Stimulated activated CD4-positive, alpha-beta T cell treated with anti-CD3 and anti-CD28 coated beads, Interleukin-1b, Interleukin-23, amount 100 ng/mL, for 48 hours (primary cell): ENCODE results near the gene PRPF40B.
A peak's percentile ranks its signal among the peaks of the same experiment; 100 is the strongest.
"Not testable (repeated sequence)": the region's sequence is repeated elsewhere in the genome, so short reads cannot be mapped to it uniquely, and the experiment has no call there.

Experiments
- DNase-seq: peaks from one replicate; pipeline ENCODE4 v3.0.0-alpha.2; 2020

The PRPF40B gene

DNA sequence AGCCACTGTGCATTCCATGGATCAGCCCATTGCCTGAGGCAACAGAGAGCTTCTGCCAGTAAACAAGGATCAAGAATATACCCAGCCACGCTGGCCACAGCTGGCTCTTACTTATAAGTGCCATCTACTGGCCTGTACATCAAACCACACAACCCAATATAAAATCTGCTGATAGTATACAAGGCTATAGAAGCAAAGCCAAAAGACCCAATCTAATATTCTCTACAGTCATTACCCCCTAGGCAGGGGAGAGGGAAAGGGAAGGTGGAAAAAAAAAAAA is 13.5 kb upstream of the PRPF40B start:
- no peak for DNase-seq

DNA sequence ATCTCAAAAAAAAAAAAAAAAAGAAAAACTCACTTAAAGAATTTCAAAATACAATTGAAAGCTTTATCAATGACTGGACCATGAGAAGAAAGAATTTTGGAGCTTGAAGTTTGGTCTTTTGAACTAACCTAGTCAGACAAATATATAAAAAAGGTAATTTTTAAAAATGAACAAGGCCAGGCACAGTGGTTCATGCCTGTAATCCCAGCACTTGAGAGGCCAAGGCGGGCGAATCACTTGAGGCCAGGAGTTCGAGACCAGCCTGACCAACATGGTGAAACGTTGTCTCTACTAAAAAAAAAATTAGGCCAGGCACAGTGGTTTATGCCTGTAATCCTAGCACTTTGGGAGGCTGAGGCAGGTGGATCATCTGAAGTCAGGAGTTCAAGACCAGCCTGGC is 12.6 kb upstream of the PRPF40B start:
- not testable (repeated sequence) for DNase-seq

DNA sequence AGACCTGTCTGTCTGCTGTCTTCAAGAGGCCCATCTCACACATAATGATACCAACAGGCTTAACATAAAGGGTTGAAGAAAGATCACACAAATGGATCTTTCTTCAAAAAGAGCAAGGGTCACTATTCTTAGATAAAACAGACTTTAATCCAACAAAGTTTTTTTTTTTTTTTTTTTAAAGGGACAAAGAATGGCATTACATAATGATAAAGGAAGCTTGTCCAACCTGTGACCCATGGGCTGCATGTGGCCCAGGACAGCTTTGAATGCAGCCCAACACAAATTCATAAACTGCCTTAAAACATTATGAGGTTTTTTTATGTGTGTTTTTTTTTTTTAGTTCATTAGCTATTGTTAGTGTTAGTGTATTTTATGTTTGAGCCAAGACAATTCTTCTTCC is 11.2 kb upstream of the PRPF40B start:
- no peak for DNase-seq

DNA sequence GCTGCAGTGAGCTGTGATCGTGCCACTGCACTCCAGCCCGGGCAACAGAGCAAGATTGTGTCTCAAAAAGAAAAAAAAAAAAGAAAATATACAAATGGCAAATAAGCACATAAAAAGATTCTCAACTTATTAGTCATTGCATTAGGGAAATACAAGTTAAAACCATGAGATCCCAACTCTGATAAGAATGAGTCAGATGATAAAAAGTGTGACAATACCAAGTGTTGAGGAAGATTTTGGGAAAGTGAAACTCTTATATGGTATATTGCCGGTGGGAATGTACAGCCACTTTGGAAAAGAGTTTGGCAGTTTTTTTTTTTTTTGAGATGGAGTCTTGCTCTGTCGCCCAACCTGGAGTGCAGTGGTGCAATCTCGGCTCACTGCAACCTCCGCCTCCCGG is 7.6 kb upstream of the PRPF40B start:
- no peak for DNase-seq

DNA sequence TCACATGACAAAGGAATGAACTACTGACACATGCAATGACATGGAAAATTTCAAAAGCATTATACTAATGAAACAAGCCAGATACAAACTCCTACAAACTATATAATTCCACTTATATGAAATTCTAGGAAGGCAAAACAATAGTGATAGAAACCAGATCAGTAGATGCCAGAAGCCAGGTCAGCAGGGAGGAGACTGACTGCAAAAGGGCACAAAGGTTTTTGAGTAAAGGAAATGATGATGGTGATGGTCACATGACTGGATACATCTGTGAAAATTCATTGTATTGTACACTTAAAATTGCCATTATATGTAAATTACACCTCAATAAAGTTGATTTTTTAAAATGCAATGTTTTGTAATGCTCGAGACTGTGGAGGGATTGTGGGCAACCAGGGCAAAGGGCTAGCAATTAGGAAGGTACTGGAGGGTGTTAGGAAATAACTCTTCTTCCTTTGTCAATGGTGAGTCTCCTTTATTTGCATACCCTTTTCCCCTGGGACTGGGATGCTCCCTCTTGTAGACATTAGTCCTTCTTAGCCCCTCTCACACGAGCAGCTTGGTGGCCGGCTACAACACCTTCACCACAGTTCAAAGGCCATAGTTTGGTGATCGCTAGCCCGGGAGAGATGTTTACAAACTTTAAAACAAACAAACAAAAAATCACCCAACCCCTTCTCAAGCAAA is 6.7 kb upstream of the PRPF40B start:
- DNase-seq = no peak

DNA sequence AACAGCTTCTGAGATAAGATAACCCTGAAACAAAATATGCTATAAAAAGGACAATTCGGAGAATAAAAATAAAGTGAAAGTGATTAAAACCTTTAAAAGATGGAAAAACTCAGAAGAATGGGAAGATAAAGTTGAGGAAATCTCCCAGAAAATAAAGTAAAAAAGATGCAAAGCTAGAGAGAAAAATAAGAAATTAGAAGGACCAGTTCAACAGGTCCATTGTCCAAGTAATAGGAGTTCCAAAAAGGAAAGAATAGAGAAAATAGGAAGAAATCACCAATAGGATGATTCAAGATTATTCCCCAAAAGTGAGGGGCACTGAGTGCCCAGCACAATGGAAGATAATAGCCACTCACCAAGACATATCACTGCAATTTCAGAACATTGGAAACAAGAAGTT is 4.8 kb upstream of the PRPF40B start:
- no peak for DNase-seq

DNA sequence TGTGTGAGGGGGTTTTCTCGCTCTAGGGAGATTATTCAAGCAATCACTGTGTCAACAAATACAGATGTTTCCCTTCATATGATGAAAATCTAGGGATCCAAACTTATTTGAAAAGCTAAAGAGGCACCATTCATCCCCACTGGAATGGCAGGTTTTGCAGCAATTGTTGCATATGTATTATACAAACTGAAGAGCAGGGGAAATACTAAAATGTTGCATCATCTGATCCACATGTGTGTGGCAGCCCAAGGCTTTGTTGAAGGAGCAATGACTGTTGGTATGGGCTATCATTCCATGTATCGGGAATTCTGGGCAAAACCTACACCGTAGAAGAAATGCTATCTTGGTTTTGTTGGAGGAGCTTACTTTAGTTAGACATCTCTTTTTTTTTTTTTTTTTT is 4.1 kb upstream of the PRPF40B start:
- no peak for DNase-seq

DNA sequence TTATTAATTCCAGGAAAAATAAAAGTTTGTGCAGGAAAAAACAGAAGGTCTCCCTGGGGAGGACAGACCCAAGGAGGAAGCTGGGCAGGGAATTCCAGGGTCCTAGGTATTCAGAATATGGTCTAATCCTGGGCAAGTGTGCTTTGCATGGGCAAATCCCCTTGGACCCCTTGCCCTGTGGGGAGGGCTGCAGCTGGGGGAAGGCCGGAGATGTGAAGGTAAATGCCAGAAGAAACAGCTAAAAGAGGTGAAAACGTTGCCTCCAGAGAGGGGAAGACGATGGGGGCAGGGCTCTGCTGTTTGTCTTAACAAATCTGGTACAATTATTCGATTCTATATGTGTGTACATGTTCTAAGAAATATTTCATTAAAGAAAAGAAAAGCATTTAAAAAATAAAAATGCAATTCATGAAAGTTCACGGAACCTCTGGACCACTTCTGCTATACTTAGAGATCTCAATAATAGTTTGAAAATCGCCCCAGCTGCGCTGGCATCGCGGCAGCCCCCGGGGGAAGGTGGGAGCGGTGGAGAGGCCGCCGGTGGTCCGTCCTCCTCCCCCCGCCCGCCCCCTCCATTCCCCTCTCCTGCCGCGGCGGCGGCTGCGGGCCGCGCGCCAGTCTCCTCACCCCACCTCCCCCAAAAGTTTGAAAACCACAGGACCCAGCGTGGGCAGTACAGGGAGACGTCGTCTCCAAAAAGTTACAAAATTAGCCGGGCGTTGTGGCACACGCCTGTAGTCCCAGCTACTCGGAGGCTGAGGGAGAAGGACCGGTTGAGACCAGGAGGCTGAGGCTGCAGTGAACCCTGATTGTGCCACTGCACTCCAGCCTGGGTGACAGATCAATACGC is 1.5 kb upstream of the PRPF40B start:
- DNase-seq = no peak

DNA sequence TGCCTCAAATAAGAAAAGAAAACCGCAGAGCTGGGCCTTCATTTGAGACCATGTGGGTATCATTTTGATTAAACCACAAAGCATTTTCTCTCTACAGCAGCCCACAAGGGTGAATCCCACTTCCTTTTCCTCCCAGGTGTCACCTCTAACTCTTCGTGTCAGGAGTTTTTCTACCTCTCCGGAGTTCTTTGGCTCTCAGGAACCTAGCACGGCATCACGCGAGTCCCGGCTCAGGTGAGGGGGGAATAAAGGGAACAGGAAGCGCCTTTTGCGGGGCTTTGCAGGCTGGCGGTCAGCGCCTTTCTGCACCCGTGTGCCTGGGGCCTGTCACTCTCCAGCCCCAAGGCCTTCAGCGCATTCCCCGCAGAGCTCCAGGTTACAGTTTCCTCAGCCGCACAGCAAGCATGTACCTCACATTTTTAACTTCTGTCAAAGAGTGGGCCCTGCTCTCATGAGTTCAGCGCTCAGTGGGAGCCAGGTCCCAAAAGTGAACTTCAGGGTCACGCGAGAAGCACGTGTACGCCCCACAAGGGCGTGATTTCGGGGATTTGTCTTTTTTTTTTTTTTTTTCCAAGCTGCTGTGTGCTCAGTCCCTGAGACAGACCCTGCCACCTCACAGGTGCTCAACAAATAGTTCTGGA is 740 bp upstream of the PRPF40B start:
- DNase-seq = peak; percentile 60

DNA sequence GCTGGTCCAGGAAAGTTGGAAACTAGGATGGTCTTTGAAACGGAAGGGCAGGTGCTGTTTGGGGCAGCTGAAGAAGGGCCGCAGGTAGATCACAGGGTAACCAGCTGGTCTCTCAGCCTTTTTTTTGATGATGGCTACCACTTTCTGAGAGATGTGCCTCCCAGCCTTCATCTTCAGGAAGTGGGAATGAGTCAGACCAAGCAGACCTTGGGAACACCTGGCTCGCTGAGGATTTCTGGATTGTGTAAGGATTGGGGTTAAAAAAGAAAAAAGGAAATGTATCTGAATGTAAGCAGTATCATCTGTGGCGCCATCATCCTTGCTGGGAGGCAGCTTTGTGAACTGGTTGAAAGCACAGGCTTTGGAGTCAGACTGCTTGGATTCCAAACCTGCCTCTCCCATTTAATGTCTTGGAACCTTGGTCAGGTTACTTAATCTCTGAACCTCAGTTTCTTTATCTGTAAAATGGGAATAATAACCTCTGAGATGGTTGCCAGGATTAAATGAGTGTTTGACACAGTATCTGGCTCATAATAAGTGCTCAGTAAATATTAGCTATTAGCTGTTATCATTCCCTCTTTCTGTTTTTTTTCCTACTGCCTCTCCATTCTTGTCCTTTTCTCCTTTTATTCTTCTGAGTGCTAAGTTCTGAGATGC is 1.7 kb downstream of the PRPF40B start:
- DNase-seq = no peak

DNA sequence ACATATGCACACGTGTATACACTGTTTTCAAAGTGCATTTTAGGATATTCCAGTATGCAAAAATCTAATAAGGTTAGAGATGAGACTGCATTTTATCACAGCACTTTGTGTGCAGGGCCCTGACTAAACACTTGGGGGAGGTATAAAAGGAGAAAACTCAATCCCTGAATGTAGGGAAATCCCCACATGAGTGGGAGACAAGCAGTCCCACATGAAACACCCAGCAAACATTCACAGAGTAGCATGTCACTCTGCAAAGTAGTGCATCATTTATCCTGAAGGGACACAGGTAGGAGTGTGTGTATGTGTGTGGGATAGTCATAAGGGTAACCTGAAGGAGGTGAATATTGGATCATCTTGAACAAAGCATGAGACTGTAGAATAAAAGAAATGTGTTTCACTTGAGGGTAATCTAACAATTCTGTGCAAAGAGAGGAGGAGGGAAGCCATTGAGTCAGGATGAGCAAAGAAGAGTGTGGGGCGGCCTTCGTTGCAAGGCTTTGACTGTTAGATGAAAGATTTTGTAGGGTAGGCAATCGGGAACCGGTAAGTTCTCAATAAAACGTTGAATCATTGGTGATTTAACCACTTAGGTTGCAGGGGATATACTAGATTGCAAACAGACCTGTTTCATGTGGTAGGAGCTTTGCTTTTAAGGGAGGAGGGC is 2.9 kb downstream of the PRPF40B start:
- DNase-seq = peak; percentile 44

DNA sequence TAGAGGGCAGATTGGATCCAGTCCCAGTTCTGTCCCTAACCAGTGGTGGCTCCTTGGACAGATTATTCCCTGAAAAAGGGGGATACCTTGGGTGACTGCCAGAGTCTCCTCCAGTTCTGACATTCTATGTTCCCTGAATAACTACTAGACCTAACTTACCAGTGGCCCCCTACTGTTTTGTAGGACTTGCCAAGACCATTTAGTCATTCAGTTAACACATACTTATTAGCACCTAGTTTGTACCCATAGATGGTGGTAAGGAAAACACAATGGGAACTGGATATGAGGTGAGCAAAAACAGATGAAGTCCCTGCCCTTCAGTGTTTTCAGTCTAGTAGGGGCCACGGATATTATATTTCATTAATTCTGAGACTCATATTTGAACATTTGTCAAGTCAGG is 3.5 kb downstream of the PRPF40B start:
- DNase-seq = no peak

DNA sequence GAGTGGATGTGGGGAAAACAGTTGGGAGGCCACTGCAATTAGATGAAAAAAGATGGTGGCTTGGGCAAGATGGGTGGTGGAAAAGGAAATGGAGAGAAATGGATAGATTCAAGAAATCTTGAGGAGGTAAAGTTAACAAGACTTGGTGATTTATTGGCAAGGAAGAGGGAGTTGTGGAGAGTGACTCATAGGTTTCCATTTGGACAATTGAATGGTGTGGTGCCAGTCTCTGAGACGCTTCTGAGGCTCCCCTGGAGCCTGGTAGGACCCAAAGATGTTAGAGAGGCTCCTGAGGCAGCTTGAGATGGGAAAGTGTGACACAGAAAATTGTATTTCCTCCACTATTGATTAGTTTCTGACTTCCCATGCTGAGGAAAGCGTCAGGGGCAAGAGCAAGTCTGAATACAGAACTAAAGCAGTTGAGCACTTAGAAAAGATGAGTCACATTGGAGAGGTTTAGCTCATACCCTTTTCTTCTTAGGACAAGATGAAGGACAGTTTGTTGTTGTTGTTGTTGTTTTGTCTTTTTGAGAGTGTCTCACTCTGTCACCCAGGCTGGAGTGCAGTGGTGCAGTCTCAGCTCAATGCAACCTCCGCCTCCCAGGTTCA is 4.5 kb downstream of the PRPF40B start:
- DNase-seq = no peak

DNA sequence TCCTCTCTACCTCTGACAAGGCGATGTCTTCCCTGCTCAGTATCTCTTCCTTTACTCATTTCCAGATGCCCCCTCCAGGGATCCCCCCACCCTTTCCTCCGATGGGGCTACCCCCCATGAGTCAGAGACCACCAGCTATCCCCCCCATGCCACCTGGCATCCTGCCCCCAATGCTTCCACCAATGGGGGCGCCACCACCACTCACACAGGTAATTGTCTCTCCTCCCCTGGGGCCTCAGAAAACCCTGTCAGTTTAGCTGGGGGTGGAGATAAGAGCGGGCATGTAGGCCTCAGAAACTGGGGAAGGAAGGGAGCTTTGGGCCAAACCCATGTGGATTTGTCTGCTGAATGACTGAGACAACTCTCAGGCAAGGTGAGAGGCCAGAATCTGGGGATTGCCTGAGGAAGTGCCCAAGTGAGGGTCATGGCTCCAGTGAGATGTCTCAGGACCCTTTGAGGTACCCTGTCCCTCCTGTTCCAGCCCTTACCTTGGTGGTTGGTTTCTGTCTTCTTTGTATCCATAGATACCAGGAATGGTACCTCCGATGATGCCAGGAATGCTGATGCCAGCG is 8.1 kb downstream of the PRPF40B start:
- no peak for DNase-seq

DNA sequence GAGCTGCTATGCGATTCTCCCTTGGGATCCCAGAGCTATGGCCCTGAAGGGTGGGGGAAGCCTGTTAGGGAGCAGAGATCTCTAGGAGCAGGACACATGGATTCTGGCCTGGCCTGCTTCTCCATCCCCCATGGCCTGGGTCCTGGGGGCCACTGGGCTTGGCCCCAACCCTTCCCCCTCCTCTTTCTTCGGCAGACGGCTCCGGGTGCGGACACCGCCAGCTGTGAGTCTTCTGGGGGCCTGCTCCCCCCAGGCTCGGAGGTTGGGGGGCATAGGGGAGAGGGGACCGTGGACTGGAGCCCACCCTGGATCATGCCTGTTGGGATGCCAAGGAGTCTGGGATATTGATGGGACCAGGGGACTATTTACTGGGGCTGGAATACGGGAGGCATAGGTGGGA is 9.0 kb downstream of the PRPF40B start:
- no peak for DNase-seq

DNA sequence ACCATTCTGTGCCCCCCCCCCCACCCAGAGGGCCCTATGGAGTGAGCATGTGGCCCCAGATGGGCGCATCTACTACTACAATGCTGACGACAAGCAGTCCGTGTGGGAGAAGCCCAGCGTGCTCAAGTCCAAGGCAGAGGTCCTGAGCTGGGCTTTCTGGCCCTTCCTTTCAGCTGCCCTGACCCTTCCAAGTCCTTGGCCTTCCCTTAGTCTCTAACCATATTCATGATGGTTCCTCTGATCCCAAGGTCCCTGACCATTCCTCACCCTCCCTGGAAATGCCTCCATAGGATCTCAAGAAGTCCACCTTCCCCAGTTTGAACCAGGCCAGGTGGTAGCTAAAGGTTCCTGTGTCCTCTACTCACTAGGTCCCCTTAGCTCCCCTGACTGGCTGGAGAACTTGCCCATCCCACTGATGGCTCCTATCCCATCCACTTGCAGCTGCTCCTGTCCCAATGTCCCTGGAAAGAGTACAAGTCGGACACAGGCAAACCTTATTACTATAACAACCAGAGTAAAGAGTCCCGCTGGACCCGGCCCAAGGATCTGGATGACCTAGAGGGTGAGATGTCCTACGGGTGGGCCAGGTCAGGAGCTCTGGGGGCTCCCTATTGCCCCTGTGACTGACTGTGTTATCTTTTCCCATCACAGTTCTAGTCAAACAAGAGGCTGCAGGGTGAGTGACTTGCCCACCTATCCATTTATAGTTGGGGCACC is 9.8 kb downstream of the PRPF40B start:
- no peak for DNase-seq

DNA sequence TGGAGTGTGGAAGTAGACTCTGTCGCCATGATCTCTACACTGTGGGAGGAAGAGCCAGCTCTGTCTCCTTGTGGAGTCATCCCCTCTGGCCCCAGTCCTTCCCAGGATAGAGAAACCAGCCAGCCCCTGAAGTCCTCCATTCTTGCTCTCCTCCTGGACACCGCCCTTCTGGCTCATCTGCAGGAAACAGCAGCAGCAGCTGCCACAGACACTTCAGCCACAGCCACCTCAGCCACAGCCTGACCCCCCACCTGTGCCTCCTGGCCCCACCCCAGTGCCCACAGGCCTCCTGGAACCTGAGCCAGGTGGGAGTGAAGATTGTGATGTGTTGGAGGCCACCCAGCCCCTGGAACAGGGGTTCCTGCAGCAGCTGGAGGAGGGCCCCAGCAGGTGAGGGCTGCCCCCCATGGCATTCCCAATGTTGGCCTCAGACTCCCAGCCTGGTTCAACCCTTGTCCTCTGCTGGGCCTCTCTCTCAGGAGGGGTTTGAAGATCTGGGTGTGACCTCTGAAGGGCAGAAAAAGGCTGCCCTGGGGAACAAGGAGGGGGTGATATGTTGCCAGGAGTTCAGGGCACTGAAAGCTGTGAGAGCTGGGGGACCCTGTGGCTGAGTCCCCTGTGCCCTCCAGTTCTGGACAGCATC is 10.5 kb downstream of the PRPF40B start:
- no peak for DNase-seq

DNA sequence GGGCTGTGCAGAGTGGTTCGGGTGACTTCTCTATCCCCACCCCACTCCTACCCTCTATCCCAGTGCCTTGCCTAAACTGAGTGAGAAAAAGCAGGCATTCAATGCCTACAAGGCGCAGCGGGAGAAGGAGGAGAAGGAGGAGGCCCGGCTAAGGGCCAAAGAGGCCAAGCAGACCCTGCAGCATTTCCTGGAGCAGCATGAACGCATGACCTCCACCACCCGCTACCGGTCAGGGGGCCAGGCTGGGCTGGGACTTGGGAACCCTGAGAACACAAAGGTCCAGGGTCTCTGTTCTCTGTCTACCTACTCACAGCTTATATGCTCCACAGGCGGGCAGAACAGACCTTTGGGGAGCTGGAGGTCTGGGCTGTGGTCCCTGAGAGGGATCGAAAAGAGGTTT is 11.7 kb downstream of the PRPF40B start:
- DNase-seq = no peak

DNA sequence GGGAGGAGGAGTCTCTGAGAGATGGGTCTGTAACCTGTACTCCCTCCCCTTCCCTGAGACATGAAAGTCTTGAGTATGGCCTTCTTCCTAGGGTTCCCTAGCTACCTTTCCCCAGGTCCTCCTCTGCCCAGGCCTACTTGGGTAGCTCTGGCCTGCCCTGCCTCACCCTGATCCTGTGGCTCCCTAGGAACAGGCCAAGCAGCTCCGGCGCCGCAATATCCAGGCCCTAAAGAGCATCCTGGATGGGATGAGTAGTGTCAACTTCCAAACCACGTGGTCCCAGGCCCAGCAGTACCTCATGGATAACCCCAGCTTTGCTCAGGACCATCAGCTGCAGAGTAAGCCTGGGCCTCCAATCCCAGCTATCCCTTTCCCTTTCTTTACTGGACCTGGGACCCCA is 12.3 kb downstream of the PRPF40B start:
- DNase-seq = no peak

DNA sequence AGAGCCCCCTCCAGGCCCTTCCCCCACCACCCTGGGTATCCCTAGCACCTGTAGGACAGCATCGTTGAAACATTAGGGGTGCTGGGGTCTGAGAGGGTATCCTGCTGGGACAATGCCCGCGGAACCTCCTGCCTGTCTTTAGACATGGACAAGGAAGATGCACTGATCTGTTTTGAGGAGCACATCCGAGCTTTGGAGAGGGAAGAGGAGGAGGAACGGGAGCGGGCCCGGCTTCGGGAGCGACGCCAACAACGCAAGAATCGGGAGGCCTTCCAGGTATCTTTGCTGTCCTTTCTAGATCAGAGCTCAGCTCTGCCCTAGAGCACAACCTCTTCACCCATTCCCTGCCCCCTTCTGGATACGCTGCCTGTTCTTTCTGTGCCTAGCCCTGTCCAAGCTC is 13.2 kb downstream of the PRPF40B start:
- DNase-seq = no peak
